PC-9 (cell line): ENCODE data around the gene S1PR4. TPM values are rescaled to one million over a fixed set of nuclear protein-coding genes. Genes with fewer than 3 reads are reported as not detected.

Experiments used
- BruUV-seq: library from RNA; stranded (reverse); fragments of 400-500 nt; replicated peaks from 2 replicates; lab custom pipeline; 2021; lab: Mats Ljungman, UMichigan
- CTCF ChIA-PET: fragments of 300-600 bp; sonication (Branson Sonifier 250); formaldehyde crosslinking; loops from one replicate; lab custom pipeline; 2022; ENCODE audit warnings: antibody characterized with exemption; lab: Charles Lee
- POLR2A ChIA-PET: fragments of 300-600 bp; sonication (Branson Sonifier 250); formaldehyde crosslinking; loops from one replicate; lab custom pipeline; 2022; ENCODE audit warnings: antibody characterized with exemption; ENCODE audit not compliant: unreplicated experiment; lab: Charles Lee
- DNase-seq, 2 experiments: peaks; one replicate each; pipeline versions ENCODE4 v3.0.0 to v3.0.0-alpha.2; 2015 to 2022; ENCODE audit warnings: mixed read lengths in 1 of 2
- H2AFZ ChIP-seq: fragments of 200-600 bp; sonication (generic); 2 replicates; pipeline ENCODE4 v1.8.1; 2017; ENCODE audit warnings: antibody characterized with exemption
- H3F3A ChIP-seq: fragments of 200-600 bp; sonication (generic); 2 replicates; pipeline ENCODE4 v1.8.1; 2017; ENCODE audit warnings: antibody characterized with exemption, mild to moderate bottlenecking, low read depth; ENCODE audit not compliant: insufficient read depth
- H3K27ac ChIP-seq: fragments of 200-600 bp; sonication (generic); 2 replicates; pipeline ENCODE4 v1.6.1; 2016; ENCODE audit warnings: mixed run types
- H3K27me3 ChIP-seq: fragments of 200-600 bp; sonication (generic); 2 replicates; pipeline ENCODE4 v1.6.1; 2016; ENCODE audit warnings: low read depth, mixed run types; ENCODE audit not compliant: insufficient read depth
- H3K36me3 ChIP-seq: fragments of 200-600 bp; sonication (generic); 2 replicates; pipeline ENCODE4 v1.6.1; 2016; ENCODE audit warnings: low read depth, mixed run types
- H3K4me1 ChIP-seq: fragments of 200-600 bp; sonication (generic); replicated peaks from 2 replicates; pipeline ENCODE4 v1.6.1; 2016; ENCODE audit warnings: mixed run types; ENCODE audit not compliant: insufficient read depth
- H3K4me2 ChIP-seq: fragments of 200-600 bp; sonication (generic); 2 replicates; pipeline ENCODE4 v1.6.1; 2017; ENCODE audit warnings: mixed run types
- H3K4me3 ChIP-seq: fragments of 200-600 bp; sonication (generic); 2 replicates; pipeline ENCODE4 v1.6.1; 2016; ENCODE audit warnings: mixed run types
- H3K79me2 ChIP-seq: fragments of 200-600 bp; sonication (generic); 2 replicates; pipeline ENCODE4 v1.6.1; 2017; ENCODE audit warnings: low read depth, mixed run types
- H3K9me2 ChIP-seq: fragments of 200-600 bp; sonication (generic); 2 replicates; pipeline ENCODE4 v1.8.1; 2017; ENCODE audit warnings: mild to moderate bottlenecking; ENCODE audit not compliant: insufficient read depth
- H3K9me3 ChIP-seq: fragments of 200-600 bp; sonication (generic); 2 replicates; pipeline ENCODE4 v1.8.1; 2016; ENCODE audit warnings: low read depth; ENCODE audit not compliant: insufficient read depth
- H4K20me1 ChIP-seq: fragments of 200-600 bp; sonication (generic); 2 replicates; pipeline ENCODE4 v1.8.1; 2017; ENCODE audit not compliant: insufficient read depth
- CTCF ChIP-seq: fragments of 200-600 bp; sonication (generic); conservative IDR thresholded peaks from 2 replicates; pipeline ENCODE4 v1.6.1; 2017; ENCODE audit warnings: mixed run types, antibody characterized with exemption, mild to moderate bottlenecking, moderate library complexity
- EZH2 ChIP-seq: fragments of 200-600 bp; sonication (generic); IDR thresholded peaks from 2 replicates; pipeline ENCODE4 v1.8.0; 2017; ENCODE audit warnings: antibody characterized with exemption, low read depth
- intact Hi-C: fragments of 100-400 bp; cut with micrococcal nuclease; formaldehyde crosslinking; loops from one replicate; pipeline ENCODE4 v1.10.0; 2022; ENCODE audit not compliant: unreplicated experiment
- total RNA-seq: library from RNA; stranded (reverse); gene quantifications from 2 replicates; pipeline ENCODE4 v1.2.3, GENCODE V29; 2021

The S1PR4 gene
- total RNA-seq, 1 experiment from 2014 or later: 0.37 TPM

GRCh38 chr19:3198901-3199700 is 20.5 kb downstream of the S1PR4 start:
- DNase-seq: no peak
- no peak for TF ChIP-seq EZH2
- no peak for TF ChIP-seq CTCF
- ChIA-PET CTCF (interaction anchor here (0.5 kb wide), 1 partner anchor 232 kb away, joined by 3 read pairs; no protein-coding TSS in a partner anchor), POLR2A (no interaction called here)
- intact Hi-C loops: no loop called here
- H3K9me2 ChIP-seq: no peaks in the 10 kb centered on the region
- no peak overlapping the region for H3K4me2 ChIP-seq
- H4K20me1 ChIP-seq: no peaks in the 10 kb centered on the region; the same call in 1 of the 2 replicates
- H3K4me3 ChIP-seq: no peak overlapping the region
- no peaks in the 10 kb centered on the region for H3K36me3 ChIP-seq
- H3K27ac ChIP-seq: no peak overlapping the region
- no peaks in the 10 kb centered on the region for H3F3A ChIP-seq
- no TSS peak for BruUV-seq
- H3K4me1 ChIP-seq: no peaks in the 10 kb centered on the region
- H3K27me3 ChIP-seq: no peaks in the 10 kb centered on the region
- no peak overlapping the region for H2AFZ ChIP-seq
- no peaks in the 10 kb centered on the region for H3K9me3 ChIP-seq
- H3K79me2 ChIP-seq: no peaks in the 10 kb centered on the region

GRCh38 chr19:3201072-3201700 is 22.6 kb downstream of the S1PR4 start:
- Histone ChIP-seq H3K4me1 (no peaks in the 10 kb centered on the region), H2AFZ (no peak overlapping the region), H3F3A (no peaks in the 10 kb centered on the region), H3K79me2 (no peaks in the 10 kb centered on the region), H3K9me3 (no peaks in the 10 kb centered on the region), H3K4me2 (no peak overlapping the region), H3K27me3 (no peaks in the 10 kb centered on the region), H4K20me1 (no peaks in the 10 kb centered on the region), H3K4me3 (no peak overlapping the region), H3K27ac (no peak overlapping the region), H3K36me3 (no peaks in the 10 kb centered on the region), H3K9me2 (no peaks in the 10 kb centered on the region)
- ChIA-PET CTCF (interaction anchor here (0.5 kb wide), 1 partner anchor 179 kb away, joined by 15 read pairs; no protein-coding TSS in a partner anchor), POLR2A (no interaction called here)
- DNase-seq: no peak
- TF ChIP-seq EZH2 (no peak), CTCF (no peak)
- intact Hi-C loops: no loop called here
- BruUV-seq: no TSS peak

GRCh38 chr19:3201911-3202310 is 23.3 kb downstream of the S1PR4 start:
- Histone ChIP-seq H3K4me2 (no peak overlapping the region), H3K9me2 (no peaks in the 10 kb centered on the region), H3K9me3 (no peaks in the 10 kb centered on the region), H3F3A (no peaks in the 10 kb centered on the region), H3K36me3 (no peaks in the 10 kb centered on the region), H3K27ac (no peak overlapping the region), H3K4me1 (no peaks in the 10 kb centered on the region), H3K27me3 (no peaks in the 10 kb centered on the region), H2AFZ (no peak overlapping the region), H4K20me1 (no peaks in the 10 kb centered on the region), H3K79me2 (no peaks in the 10 kb centered on the region), H3K4me3 (no peak overlapping the region)
- ChIA-PET POLR2A (no interaction called here), CTCF (no interaction called here)
- TF ChIP-seq CTCF (no peak), EZH2 (no peak)
- no peak for DNase-seq
- no TSS peak for BruUV-seq
- intact Hi-C loops: no loop called here
